Mucosa of descending colon (tissue), 3 donors: Measurements from ENCODE around the gene CASTOR1. TPM values are rescaled to one million over a fixed set of nuclear protein-coding genes. Genes with fewer than 3 reads are reported as not detected.
A peak's percentile ranks its signal among the peaks of the same experiment; 100 is the strongest.

Experiments used
- ATAC-seq: fragments of 200-7000 bp; cut with Tn5 transposase; one replicate; pipeline ENCODE4 v1.9.1; 2020; ENCODE audit warnings: mild to moderate bottlenecking, moderate library complexity
- DNase-seq, 3 donors: peaks; one replicate each; pipeline ENCODE4 v3.0.0-alpha.2; 2020
- H3K36me3 ChIP-seq: fragments of 200-600 bp; one replicate; pipeline ENCODE4 v1.8.0; 2021; ENCODE audit warnings: low read depth, mild to moderate bottlenecking
- H3K4me1 ChIP-seq: fragments of 200-600 bp; one replicate; pipeline ENCODE4 v1.8.0; 2021; ENCODE audit warnings: low read depth, mild to moderate bottlenecking
- H3K4me3 ChIP-seq: fragments of 200-600 bp; one replicate; pipeline ENCODE4 v1.8.0; 2021; ENCODE audit warnings: mild to moderate bottlenecking
- H3K9me3 ChIP-seq: fragments of 200-600 bp; one replicate; pipeline ENCODE4 v1.8.0; 2021; ENCODE audit warnings: mild to moderate bottlenecking
- CTCF ChIP-seq: fragments of 200-600 bp; IDR thresholded peaks from one replicate; pipeline ENCODE4 v1.8.0; 2022; ENCODE audit warnings: antibody characterized with exemption, mild to moderate bottlenecking
- intact Hi-C, 2 donors: fragments of 100-400 bp; cut with DNase I in 1 of 2; cut with micrococcal nuclease in 1 of 2; formaldehyde crosslinking; loops; one replicate each; pipeline versions ENCODE4 v1.11.0 to v1.11.1; 2022; cut with DNase I, micrococcal nuclease
- total RNA-seq, 3 donors: library from RNA; stranded (reverse); fragmentation: NEBNext Ultra II Directional in 2 of 3; extraction: Animal tissue kit (Norgen Biotek cat#: 25700) in 2 of 3; gene quantifications; one replicate each; pipeline versions ENCODE4 v1.2.1 to v1.2.4, GENCODE V29; 2021 to 2023
- donor health status: DM: no; HTN: no; CAD: no; lungs with moderate emphysema.
- donor health status: DM: no; HTN: no; CAD: no.
- donor health status: DM: no; HTN: yes; CAD: no.

The CASTOR1 gene
- total RNA-seq, 3 donors from 2014 or later = 6.1 to 8.4 (median 7.6) TPM

- no peak for TF ChIP-seq CTCF
- peaks cover 53% of the 10 kb centered on the region for H3K4me1 ChIP-seq
- ATAC-seq = no peak
- H3K9me3 ChIP-seq = no peaks in the 10 kb centered on the region
- DNase-seq = peak in 1 of 3 donors; percentile 65
- intact Hi-C loops = no loop called here
- no peaks in the 10 kb centered on the region for H3K36me3 ChIP-seq
- H3K4me3 ChIP-seq = no peak overlapping the region
Observed at GRCh38 chr22:30249049-30250038, 40.0 kb downstream of the CASTOR1 start.

GRCh38 chr22:30248484-30248883 is 40.8 kb downstream of the CASTOR1 start:
- ATAC-seq = no peak
- intact Hi-C loops = no loop called here
- Histone ChIP-seq H3K4me3 (no peak overlapping the region), H3K36me3 (no peaks in the 10 kb centered on the region), H3K9me3 (no peaks in the 10 kb centered on the region), H3K4me1 (peaks cover 50% of the 10 kb centered on the region)
- DNase-seq = no peak
- no peak for TF ChIP-seq CTCF

- Histone ChIP-seq H3K4me1 (peaks cover 47% of the 10 kb centered on the region), H3K9me3 (no peaks in the 10 kb centered on the region), H3K4me3 (no peak overlapping the region), H3K36me3 (no peaks in the 10 kb centered on the region)
- intact Hi-C loops = no loop called here
- no peak for TF ChIP-seq CTCF
- DNase-seq (peak in 1 of 3 donors; percentile 61), ATAC-seq (peak; percentile 35)
Observed at GRCh38 chr22:30247974-30248373, 41.3 kb downstream of the CASTOR1 start.

GRCh38 chr22:30247561-30247960 is 41.7 kb downstream of the CASTOR1 start:
- intact Hi-C loops = no loop called here
- H3K36me3 ChIP-seq = no peaks in the 10 kb centered on the region
- DNase-seq = peak in 1 of 3 donors; percentile 50
- peaks cover 43% of the 10 kb centered on the region for H3K4me1 ChIP-seq
- peak; percentile 1 for ATAC-seq
- no peak overlapping the region for H3K4me3 ChIP-seq
- no peaks in the 10 kb centered on the region for H3K9me3 ChIP-seq
- no peak for TF ChIP-seq CTCF

- H3K4me3 ChIP-seq = peak overlapping the region; percentile 28
- peak; percentile 74 for ATAC-seq
- DNase-seq = peak; percentile 84 to 88 (median 86)
- TF ChIP-seq CTCF = no peak
- H3K9me3 ChIP-seq = no peaks in the 10 kb centered on the region
- no peaks in the 10 kb centered on the region for H3K36me3 ChIP-seq
- intact Hi-C loops = no loop called here
- peaks cover 37% of the 10 kb centered on the region for H3K4me1 ChIP-seq
Observed at GRCh38 chr22:30246814-30247376, 42.4 kb downstream of the CASTOR1 start.
